Inflammatory macrophage treated with lipopolysaccharide for 1 hour (primary cell): ENCODE measurements around the gene FARS2.
"Not testable (repeated sequence)": the region's sequence is repeated elsewhere in the genome, so short reads cannot be mapped to it uniquely, and the experiment has no call there.

Experiments used
- DNase-seq, 2 donors: peaks; one replicate each; pipeline ENCODE4 v3.0.0-alpha.2; 2020 to 2022

The FARS2 gene

GRCh38 chr6:5772408-5773120 lies 511.3 kb downstream of the FARS2 start:
- DNase-seq = no peak

DNA sequence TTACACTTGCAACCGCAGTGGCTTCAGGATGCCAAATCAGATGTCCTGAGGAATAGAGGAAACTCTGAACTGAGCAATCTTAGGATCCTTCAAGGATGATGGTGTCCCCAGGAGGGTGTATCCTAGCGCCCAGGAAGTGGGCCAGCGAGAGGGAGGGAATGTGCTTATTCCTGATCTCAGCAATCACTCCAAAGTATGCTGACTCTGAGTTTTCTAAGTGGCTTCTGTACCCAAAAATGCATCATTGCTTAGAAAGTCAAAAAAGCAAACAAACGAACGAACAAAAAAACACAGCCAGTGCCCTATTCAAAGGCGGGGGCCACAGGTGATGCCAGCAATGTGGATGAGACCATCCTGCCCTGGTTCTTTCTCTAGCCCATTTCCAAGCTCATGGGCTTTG lies 514.8 kb downstream of the FARS2 start:
- no peak for DNase-seq

GRCh38 chr6:5776706-5777390 lies 515.5 kb downstream of the FARS2 start:
- no peak for DNase-seq

- no peak for DNase-seq
These were observed 517.1 kb downstream of the FARS2 start for GRCh38 chr6:5778317-5778857.

DNA sequence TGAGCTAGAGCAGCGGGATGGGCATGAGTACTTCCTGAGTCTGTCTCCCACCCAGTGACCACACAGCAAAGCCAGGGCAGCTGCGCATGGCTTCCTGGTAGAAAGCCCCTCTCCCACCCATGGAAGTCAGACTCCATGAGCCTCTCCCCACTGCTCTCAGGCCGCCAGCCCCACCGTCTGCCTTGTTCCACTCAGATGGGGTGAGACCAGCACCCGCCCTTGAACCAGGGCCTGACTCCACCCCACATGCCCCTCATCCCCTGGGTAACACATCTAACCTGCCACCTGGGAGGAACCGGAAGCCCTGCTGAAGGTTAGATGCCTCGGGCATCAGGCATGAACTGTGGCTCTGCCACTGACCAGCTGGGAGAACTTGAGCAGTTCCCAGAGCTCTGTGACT lies 517.6 kb downstream of the FARS2 start:
- DNase-seq = no peak

- no peak for DNase-seq
These were observed 519.7 kb downstream of the FARS2 start for GRCh38 chr6:5781019-5781418.

DNA sequence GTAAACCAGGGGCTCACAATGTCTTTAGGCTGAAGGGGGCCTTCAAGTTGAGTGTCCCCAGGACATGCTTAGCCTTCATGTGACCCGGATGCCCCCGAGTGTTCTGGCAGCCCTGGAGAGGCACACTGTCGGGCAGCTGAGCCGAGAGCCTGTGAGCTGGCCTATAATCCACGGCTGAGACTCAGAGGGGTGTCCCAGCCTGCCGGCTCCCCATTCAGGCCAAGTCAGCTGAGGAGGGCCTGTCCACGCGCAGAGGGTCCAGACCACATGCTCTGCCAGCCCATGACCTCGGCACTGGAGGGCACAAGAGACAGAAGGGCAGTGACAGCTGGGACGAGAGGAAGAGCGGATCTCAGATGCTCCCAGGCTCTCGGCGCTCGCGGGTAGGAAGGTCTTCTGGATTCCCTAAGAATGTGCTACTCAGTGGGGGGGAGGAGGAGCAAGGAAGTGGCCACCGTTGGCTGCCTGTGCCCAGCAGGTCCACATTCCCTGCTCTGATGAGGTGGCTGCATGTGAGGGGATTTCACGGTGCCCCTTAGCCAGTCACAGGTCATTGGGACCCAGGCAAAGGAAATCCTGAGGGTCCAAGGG lies 520.7 kb downstream of the FARS2 start:
- no peak for DNase-seq

DNA sequence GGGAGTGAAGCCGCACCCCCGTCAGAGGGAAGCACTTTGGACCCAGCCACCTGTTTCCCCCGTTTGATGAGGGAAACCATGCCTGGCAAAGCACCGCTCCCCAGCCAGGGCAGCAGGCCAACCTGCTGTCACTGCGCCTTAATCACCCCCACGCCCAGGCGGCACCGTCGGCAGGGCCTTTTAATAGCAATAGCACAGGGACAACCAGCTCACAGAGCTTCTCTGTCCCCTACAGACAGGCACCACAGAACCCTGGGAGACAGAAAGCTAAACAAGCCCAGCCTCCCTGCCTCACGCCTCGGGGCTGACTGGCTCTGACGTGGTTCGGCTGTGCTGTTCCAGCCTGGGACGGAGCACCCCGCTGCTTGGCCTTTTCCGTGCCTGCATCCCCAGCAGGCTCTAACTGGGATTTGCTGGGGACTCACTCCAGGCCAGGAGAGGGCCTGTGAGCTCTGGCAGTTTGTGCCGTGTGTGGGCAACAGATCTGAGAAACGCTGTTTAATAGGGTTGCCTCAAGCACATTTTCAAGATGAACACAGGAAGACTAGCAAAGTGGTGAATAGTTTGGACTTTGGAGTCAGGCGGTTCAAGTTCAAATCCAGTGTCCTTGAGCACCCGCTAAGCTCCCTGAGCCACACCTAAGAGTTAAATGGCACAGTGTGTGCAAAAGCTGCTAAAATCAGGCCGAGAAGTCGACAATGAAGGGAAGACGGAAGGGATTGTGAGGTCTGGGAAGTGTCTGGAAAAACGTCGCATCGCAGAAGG lies 521.7 kb downstream of the FARS2 start:
- no peak for DNase-seq

- no peak for DNase-seq
These were observed 522.3 kb downstream of the FARS2 start for GRCh38 chr6:5783584-5784089.

GRCh38 chr6:5785249-5785648 lies 523.9 kb downstream of the FARS2 start:
- DNase-seq = no peak

DNA sequence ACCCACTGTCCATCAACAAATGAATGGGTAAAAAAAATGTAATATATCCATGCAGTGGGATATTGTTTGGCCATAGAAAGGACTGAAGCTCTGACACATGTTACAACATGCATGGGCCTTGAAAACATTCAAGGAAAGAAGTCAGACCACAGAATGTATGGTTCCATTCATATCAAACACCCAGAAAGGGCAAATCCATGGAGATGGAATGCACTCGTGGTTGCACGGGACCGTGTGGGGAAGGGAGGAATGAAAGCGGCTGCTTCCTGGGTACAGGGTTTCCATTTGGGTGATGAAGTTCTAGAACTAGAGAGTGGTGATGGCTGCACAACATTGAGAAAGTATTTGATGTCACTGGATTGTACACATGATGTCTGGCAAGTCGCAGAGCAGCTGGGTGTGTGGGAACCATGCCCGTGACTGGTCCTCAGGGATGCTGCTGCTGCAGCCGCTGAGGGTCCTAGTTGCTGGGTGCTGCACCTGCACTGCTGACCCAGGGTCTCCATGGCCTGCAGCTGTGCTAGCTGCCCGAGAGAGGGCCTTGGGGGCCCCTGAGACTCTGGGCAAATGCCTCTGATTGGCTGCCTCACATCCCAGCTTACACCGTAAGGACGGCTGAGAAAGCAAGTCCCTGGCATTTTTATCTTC lies 525.1 kb downstream of the FARS2 start:
- DNase-seq = no peak

DNA sequence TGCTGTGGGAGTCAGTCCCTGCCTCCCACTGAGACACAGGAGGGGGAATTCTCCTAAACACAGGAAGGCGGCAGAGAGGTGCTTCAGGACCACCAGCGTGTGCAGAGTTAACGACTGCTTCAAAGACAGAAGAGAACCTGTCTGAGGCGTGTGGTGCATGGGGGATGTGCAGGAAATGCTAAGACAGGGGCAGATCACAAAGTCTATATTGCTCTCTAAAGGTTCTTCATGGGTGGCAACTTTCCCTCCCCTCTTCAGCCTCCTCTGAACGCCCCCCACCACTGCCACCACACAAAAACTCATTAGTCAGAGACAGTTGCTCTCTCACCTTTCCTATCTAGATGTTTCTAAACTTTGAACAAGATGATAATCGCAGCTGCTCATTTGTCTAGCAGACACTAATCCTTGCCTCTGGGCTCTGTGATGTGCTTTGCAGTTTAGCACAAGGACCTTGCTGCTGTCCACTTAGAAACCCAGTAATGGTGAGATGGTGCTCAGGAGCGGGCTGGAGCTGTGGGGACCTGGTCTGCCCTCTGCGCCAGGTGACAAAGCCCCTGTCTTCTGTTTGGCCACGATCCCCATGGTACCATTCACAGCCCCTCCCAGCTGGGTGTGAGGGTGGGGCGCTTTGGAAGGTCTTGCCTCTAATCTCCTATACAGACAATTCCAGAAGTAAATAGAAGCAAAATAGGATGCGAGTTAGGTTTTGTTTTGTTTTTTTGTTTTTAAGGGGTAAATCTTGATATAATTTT lies 525.8 kb downstream of the FARS2 start:
- DNase-seq = no peak

DNA sequence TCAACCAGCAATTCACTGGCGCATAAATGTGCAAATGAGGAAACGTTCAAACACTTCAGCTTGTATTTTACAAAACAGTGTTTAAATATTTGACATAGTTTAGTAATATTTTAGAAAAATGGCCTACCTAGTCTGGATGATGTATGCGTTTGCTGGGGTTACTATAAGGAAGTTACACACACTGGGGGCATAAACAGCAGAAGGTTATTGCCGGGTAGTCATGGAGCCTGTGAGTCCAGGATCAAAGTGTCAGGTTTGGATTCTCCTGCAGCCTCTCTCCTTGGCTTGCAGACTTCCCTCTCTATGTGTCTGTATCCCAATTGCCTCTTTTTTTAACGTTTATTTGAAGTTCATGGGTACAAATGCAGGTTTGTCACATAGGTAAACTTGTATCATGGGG lies 528.1 kb downstream of the FARS2 start:
- DNase-seq = not testable (repeated sequence)

- DNase-seq = not testable (repeated sequence)
These were observed 535.2 kb downstream of the FARS2 start for GRCh38 chr6:5796555-5796954.

GRCh38 chr6:5806406-5806805 lies 545.1 kb downstream of the FARS2 start:
- DNase-seq = not testable (repeated sequence)

- DNase-seq = no peak
These were observed 548.1 kb downstream of the FARS2 start for GRCh38 chr6:5809450-5809849.

DNA sequence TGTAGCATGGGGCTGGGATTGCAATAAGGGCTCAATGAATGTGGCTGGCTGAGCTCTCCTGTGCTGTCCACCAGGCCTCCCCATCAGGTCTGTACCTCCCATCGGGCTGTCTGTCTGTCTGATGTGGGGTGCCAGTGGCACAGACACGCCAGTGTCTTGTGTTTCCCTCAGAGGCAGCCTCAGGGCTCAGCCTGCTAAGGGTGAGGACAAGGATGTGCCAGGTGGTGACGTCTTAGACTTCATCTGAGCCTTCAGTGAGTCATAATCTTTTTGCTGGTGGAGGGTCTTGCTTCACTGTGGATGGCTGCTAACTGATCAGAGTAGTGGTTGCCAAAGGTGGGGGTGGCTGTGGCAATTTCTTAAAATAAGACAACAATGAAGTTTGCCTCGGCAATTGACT lies 550.7 kb downstream of the FARS2 start:
- DNase-seq = no peak

DNA sequence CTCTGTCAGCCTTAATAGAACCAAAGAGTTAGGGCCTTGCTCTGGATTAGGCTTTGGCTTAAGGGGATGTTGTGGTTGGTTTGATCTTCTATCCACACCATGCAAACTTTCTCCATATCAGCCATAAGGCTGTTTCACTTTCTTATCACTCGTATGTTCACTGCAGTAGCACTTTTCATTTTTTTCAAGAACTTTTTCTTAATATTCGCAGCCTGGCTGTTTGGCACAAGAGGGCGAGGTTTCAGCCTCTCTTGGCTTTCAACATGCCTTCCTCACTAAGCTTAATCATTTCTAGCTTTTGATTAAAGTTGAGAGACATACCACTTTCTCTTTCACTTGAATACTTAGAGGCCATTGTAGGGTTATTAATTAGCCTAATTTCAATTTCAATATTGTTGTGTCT lies 552.3 kb downstream of the FARS2 start:
- no peak for DNase-seq

DNA sequence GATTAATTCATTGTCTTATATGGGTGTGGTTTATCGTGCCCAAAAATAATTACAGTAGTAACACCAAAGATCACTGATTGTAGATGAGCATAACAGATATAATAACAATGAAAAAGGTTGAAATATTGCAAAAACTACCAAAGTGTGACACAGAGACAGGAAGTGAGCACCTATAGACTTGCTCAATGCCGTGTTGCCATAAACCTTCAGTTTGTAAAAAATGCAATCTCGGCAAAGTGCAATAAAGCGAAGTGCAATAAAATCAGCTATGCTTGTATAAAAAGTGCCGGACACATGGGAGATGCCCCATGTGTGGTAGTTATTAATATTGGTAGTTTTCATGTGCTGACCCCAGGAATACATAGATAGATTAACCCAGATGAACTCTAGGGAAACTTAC lies 552.8 kb downstream of the FARS2 start:
- no peak for DNase-seq

GRCh38 chr6:5814901-5815300 lies 553.6 kb downstream of the FARS2 start:
- DNase-seq = no peak

DNA sequence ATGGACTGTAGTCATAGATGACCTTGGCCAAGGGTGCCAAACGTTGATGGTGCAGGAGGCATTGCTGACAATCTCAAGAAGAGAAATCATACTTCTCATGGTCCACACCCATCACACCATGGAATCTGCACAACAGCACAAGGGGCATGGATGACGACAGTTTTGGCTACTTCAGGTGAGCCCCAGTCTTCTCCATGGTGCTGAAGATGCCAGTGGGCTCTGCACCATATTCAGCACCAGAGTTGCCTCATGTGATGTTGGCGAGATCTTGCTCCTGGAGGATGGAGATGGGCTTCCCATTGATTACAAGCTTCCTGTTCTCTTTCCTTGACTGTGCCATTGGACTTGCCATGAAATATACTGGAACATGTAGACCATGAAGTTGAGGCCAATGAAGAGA lies 556.6 kb downstream of the FARS2 start:
- no peak for DNase-seq

DNA sequence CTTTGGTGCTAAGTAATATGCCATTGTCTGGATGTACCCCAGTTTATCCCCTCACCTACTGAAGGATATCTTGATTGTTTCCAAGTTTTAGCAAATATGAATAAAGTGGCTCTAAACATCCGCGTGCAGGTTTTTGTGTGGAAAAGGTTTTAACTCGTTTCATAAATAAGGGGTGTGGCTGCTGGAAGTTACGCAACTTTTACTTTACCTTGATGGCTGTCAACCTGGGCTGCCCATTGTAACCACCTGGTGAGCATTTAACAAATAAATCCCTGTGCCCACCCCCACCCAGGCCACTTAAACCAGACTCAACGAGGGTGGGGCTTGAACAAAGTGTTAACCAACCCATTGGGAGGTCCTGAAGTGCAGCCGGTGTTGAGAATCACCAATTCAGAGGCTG lies 557.6 kb downstream of the FARS2 start:
- DNase-seq = no peak
